CD4-positive, alpha-beta T cell (primary cell): Measurements from ENCODE around the gene PIAS1. TPM values are rescaled to one million over a fixed set of nuclear protein-coding genes. Genes with fewer than 3 reads are reported as not detected.
A peak's percentile ranks its signal among the peaks of the same experiment; 100 is the strongest.

Experiments
- ATAC-seq: fragments of 200-7000 bp; cut with Tn5 transposase; one replicate; pipeline ENCODE4 v1.10.0; 2022; ENCODE audit warnings: mild to moderate bottlenecking; ENCODE audit not compliant: poor library complexity
- CTCF ChIA-PET: fragments of 350-600 bp; sonication (Branson Sonifier 250); formaldehyde crosslinking; loops from one replicate; lab custom pipeline; 2021; ENCODE audit warnings: antibody characterized with exemption, inconsistent platforms; lab: Charles Lee
- POLR2A ChIA-PET: fragments of 350-600 bp; sonication (Branson Sonifier 250); formaldehyde crosslinking; loops from one replicate; lab custom pipeline; 2021; ENCODE audit warnings: antibody characterized with exemption, inconsistent platforms; lab: Charles Lee
- DNase-seq, 14 experiments: peaks; one replicate each; pipeline ENCODE4 v3.0.0-alpha.2; 2013 to 2020; ENCODE audit warnings: mixed read lengths in 2 of 14
- H3K27ac ChIP-seq, 2 donors: one replicate each; pipeline versions ENCODE4 v1.5.1 to v1.7.0; 2013; ENCODE audit warnings: low read length in 2 of 2, low read depth in 1 of 2, mild to moderate bottlenecking in 1 of 2
- H3K27me3 ChIP-seq, 2 experiments: 1 replicate in 1 of 2; 2 replicates in 1 of 2; pipeline versions ENCODE4 v1.6.1 to v1.7.0; 2013; ENCODE audit warnings: low read length in 2 of 2, control low read depth in 1 of 2, mild to moderate bottlenecking in 1 of 2, moderate library complexity in 1 of 2; ENCODE audit not compliant: insufficient read depth in 2 of 2, control insufficient read depth in 1 of 2
- H3K36me3 ChIP-seq: one replicate; pipeline ENCODE4 v1.6.1; 2013; ENCODE audit warnings: low read length, control low read depth; ENCODE audit not compliant: insufficient read depth
- H3K4me1 ChIP-seq: one replicate; pipeline ENCODE4 v1.6.1; 2013; ENCODE audit warnings: low read length, control low read depth; ENCODE audit not compliant: insufficient read depth
- H3K4me3 ChIP-seq: one replicate; pipeline ENCODE4 v1.5.1; 2013; ENCODE audit warnings: mild to moderate bottlenecking, low read length, moderate library complexity
- H3K9me3 ChIP-seq, 2 experiments: 1 replicate in 1 of 2; 2 replicates in 1 of 2; pipeline versions ENCODE4 v1.6.1 to v1.7.0; 2013; ENCODE audit warnings: low read length in 2 of 2, mild to moderate bottlenecking in 2 of 2, control low read depth in 1 of 2, moderate library complexity in 1 of 2; ENCODE audit not compliant: control insufficient read depth in 1 of 2, insufficient read depth in 1 of 2
- H3K27ac Mint-ChIP-seq: one replicate; pipeline ENCODE4 v1.8.0; 2020; ENCODE audit warnings: mixed read lengths
- H3K27me3 Mint-ChIP-seq: one replicate; pipeline ENCODE4 v1.8.0; 2021; ENCODE audit warnings: mixed read lengths
- H3K36me3 Mint-ChIP-seq: one replicate; pipeline ENCODE4 v1.8.0; 2021; ENCODE audit warnings: low read depth, mixed read lengths
- H3K4me1 Mint-ChIP-seq: one replicate; pipeline ENCODE4 v1.8.0; 2021; ENCODE audit warnings: low read depth, mixed read lengths
- H3K4me3 Mint-ChIP-seq: one replicate; pipeline ENCODE4 v1.8.0; 2020; ENCODE audit warnings: mild to moderate bottlenecking, mixed read lengths
- H3K9me3 Mint-ChIP-seq: one replicate; pipeline ENCODE4 v1.8.0; 2020; ENCODE audit warnings: mixed read lengths
- CTCF ChIP-seq: fragments of 200-600 bp; IDR thresholded peaks from one replicate; pipeline ENCODE4 v1.8.0; 2022; ENCODE audit warnings: antibody characterized with exemption, mild to moderate bottlenecking
- intact Hi-C, 2 experiments: fragments of 100-400 bp; cut with DNase I in 1 of 2; cut with micrococcal nuclease in 1 of 2; formaldehyde crosslinking; loops; one replicate each; pipeline versions ENCODE4 v1.15.1 to v1.9.0; 2023 to 2025; cut with DNase I, micrococcal nuclease
- total RNA-seq, 174 experiments: library from RNA in 2 of 174; stranded (reverse) in 2 of 174; gene quantifications; one replicate each; pipeline ENCODE4 v1.2.3 and lab custom pipeline; 2021 to 2026

Gene PIAS1
- total RNA-seq, 2 experiments from 2014 or later: 73.1 to 74.8 TPM

DNA sequence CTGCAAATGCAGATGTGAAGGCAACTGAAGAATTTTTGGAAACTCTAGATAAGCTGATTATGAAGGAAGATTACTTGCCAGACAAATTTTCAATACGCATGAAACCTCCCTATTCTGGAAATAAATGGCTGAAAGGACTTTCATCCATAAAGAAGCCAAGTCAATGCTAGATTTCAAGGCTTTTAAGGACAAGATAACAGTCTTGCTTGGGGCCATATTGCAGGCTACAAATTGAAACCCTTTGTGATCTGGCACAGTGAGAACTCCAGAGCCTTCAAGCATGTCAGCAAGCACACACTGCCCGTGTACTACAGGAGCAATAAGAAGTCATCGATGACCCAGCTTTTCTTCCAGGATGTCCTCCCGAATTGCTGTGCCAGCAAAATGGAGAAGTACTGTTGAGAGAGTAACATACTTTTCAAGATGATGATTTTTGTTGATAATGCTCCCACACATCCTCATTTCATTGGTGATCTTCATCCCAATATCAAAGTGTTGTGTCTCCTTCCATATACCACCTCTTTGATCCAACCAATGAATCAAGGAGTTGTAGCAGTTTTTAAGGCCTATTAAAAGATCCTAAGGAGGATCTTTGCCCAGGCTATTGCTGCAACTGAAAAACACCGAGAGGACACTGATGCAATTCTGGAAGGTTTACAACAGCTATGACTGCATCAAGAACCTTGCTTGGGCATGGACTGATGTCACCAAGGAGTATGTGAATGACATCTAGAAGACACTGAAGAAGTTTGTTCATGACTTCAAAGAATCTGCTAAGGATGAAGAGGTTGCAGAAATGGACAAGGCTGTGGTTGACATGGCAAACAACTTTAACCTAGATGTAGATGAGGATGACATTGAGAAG, 130.7 kb downstream of the PIAS1 start:
- no peaks in the 10 kb centered on the region for H3K27me3 ChIP-seq
- no peak for TF ChIP-seq CTCF
- ATAC-seq (no peak), DNase-seq (no peak)
- H3K4me1 ChIP-seq: no peaks in the 10 kb centered on the region
- peaks cover 93% of the 10 kb centered on the region for H3K36me3 Mint-ChIP-seq
- H3K4me1 Mint-ChIP-seq: no peaks in the 10 kb centered on the region
- intact Hi-C loops: no loop called here
- no peak overlapping the region for H3K4me3 Mint-ChIP-seq
- H3K27ac Mint-ChIP-seq: peak overlapping the region; percentile 49
- no peaks in the 10 kb centered on the region for H3K27me3 Mint-ChIP-seq
- H3K9me3 Mint-ChIP-seq: no peaks in the 10 kb centered on the region
- H3K9me3 ChIP-seq: no peaks in the 10 kb centered on the region
- POLR2A ChIA-PET: no interaction called here
- H3K4me3 ChIP-seq: no peak overlapping the region
- H3K27ac ChIP-seq: no peak overlapping the region
- CTCF ChIA-PET: interaction anchor here (0.6 to 1.2 kb wide), 2 partner anchors 73 to 85 kb away, joined by 3 read pairs; no protein-coding TSS in a partner anchor
- H3K36me3 ChIP-seq: peaks cover 81% of the 10 kb centered on the region

DNA sequence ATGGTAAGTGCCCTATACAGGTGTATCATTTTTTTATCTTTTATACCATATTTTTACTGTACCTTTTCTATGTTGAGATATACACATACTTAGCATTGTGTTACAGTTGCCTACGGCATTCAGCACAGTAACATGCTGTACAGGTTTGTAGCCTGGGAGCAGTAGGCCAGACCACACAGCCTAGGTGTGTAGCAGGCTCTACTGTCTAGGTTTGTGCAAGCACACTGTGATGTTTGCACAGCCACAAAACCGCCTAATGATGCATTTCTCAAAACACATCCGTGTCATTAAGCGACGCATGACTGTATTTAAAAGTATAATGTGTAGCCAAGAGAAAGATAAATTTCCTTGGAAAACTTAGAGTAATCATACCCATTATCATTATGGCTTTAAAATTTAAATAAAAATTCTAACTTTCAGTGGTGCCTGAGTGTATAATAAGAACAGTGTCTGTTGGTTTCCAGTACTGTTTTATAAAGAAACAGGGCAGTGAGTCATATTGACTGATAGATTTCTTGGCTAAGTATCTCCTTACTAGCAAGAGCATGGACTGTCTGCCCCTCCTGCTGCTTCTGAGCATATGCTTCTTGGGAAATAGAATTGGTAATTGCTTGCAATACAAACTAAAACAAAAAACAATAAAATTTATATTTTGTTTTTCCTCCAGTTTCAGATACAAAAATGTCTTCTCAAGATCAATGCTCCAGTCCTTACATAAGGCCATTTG, 132.7 kb downstream of the PIAS1 start:
- Histone ChIP-seq H3K9me3 (no peaks in the 10 kb centered on the region), H3K27me3 (no peaks in the 10 kb centered on the region), H3K4me1 (no peaks in the 10 kb centered on the region), H3K27ac (no peak overlapping the region), H3K4me3 (no peak overlapping the region), H3K36me3 (peaks cover 78% of the 10 kb centered on the region)
- H3K4me3 Mint-ChIP-seq: no peak overlapping the region
- DNase-seq: no peak
- ATAC-seq: no peak
- H3K4me1 Mint-ChIP-seq: no peaks in the 10 kb centered on the region
- ChIA-PET CTCF (no interaction called here), POLR2A (no interaction called here)
- no peak overlapping the region for H3K27ac Mint-ChIP-seq
- intact Hi-C loops: no loop called here
- H3K9me3 Mint-ChIP-seq: no peaks in the 10 kb centered on the region
- H3K36me3 Mint-ChIP-seq: peaks cover 93% of the 10 kb centered on the region
- H3K27me3 Mint-ChIP-seq: no peaks in the 10 kb centered on the region
- no peak for TF ChIP-seq CTCF

- ChIA-PET POLR2A (no interaction called here), CTCF (no interaction called here)
- intact Hi-C loops: no loop called here
- TF ChIP-seq CTCF: no peak
- H3K27ac ChIP-seq: no peak overlapping the region
- no peaks in the 10 kb centered on the region for H3K4me1 ChIP-seq
- Mint-ChIP-seq H3K4me1 (no peaks in the 10 kb centered on the region), H3K27ac (no peak overlapping the region), H3K27me3 (no peaks in the 10 kb centered on the region), H3K4me3 (no peak overlapping the region), H3K36me3 (peaks cover 94% of the 10 kb centered on the region), H3K9me3 (no peaks in the 10 kb centered on the region)
- peaks cover 81% of the 10 kb centered on the region for H3K36me3 ChIP-seq
- H3K4me3 ChIP-seq: no peak overlapping the region
- ATAC-seq (no peak), DNase-seq (no peak)
- no peaks in the 10 kb centered on the region for H3K27me3 ChIP-seq
- H3K9me3 ChIP-seq: no peaks in the 10 kb centered on the region
Measured at GRCh38 chr15:68187559-68187958, 133.4 kb downstream of the PIAS1 start.
